DMS 273 treated with DMSO at 0.1 percent for 48 hours (cell line): ENCODE data around the gene COL5A1.

Experiments used
- DNase-seq: peaks from one replicate; lab custom pipeline; 2025; lab: John Stamatoyannopoulos, UW

Gene COL5A1

DNA sequence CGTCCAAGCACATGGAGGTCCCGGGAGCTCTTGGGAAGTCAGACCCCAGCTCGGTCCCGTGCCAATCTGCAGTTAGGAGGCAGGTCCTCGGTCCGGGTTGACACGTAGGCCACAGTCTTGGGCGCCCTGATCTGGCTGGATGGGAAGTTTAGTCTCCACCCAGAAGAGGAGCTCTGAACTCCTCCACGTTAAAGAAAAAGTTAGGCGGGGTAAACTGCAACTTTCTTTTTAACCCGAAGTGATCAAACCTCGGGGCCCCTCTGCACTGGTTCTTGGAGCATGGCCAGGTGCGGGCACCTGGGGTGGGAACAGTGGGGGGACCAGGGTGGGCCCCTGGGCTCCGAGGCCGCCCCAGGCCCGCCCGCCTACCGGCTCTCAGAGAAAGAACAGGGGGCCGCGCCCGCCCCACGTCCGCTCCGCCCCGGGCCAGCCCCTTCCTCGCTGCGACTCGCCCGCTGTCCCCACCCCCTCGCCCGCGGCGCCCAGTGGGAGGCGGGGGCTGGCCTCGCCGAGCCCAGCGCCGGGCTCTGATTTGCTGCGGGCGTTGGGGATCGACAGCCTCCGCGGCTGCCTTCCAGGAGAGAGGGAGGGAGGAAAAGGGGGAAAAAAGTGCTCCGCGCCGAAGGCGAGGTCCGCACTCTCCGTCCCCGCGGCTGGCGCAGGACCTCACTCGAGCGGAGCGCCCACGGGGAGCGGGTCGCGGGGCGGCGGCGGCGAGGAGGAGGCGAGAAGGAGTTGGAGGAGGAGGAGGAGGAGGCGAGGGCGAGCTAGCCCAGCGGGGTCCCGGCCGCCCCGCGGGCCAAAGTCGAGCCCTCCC, at the start of gene COL5A1:
COL5A1 (plus strand) TSS at position 631 of the 817 bp plus-strand sequence. CDS start 385 bp downstream, outside the sequence.
- peak; percentile 27 for DNase-seq

DNA sequence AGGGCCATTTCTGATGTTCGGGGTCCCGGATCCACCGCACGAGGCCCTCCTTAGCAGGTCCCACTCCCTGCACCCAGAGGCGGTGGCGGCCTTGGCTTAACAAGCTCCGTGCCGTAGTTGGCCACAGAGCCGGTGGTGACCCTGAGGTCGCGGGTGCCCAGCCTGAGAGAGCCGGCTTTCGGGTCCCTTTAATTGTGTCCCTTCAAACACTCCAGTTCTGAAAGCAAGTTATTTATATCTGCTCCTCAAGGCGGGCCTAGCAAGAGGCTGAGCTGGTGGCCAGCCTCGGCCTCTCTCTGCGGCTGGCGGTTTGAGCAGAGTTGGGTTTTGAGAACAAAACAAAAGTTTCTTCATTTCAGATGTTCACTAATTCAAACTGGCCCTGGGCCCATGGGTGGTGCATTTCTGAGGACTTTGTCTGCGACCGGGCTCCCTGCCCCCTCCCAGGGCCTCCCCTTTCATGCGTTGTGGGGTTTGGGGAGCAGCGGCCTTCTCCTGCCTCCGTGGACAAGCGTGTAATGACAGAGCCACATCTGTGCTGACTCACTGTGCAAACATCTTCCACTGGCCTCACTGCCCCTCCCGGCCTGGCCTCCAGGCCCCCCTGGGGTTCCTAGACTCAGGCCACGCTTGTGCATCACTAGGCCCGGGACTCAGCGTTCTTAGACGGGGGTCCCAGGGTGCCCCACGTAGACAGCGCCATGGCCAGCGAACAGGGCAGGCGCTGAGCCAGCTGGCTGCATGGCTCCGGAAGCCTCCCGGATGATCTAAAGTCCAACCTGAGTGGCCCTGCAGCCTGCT, 49.4 kb upstream of the COL5A1 start:
- no peak for DNase-seq

DNA sequence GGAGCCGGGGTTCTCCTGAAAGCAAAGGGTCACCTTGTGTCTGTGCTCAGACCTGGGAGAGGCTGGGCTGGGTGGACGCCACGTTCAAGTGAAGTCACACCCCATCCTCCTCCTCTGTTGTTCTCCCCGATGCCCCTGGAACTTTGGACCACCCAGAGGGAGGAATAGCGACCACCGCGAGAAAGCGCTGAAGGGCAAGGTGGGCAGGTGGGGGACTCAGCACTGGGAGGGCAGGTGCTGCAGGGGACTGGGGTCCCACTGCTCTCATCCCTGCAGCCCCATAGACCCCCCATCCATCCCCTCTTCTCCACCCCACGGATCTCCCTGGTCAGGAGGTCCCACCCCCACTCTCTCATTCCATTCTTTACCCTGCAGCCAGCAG, 48.8 kb upstream of the COL5A1 start:
- DNase-seq: no peak

DNA sequence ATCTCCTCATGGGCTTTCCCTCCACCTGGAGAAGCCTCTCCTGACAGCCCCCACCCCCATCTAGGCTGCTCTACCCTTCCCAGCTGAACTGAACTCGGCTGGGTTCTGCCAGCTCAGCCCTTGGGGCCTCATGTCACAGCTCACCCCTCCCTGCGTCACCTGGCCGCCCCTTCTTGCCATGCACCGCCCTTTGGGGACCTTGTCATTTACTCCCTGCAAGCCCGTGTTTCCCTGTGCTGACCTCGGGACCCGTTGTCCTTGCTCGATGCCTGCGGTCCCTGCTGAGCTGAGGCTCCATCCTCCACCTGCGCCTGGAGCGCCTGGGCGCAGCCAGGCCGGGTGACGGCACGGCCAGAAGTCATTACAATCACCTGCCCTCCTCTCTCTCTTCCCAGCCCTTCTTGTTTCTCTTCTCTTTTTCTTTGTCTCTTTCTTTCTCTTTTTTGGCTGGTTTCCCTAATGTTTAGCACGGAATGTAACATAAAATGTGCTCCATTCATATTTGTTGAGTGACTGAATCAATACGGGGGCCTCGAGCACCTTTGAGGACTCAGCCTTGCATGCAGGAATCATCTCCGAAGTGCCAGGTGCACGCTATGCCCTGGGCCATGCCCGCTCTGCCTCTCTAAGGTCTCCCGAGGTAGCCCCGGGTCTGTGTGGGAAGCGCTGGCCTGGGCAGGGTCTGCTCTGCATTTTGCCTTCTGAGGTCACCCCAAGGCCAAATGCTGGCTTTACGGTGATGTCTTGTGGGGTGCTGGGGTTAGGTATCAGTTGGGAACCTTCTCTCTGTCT, 48.1 kb upstream of the COL5A1 start:
- no peak for DNase-seq

DNA sequence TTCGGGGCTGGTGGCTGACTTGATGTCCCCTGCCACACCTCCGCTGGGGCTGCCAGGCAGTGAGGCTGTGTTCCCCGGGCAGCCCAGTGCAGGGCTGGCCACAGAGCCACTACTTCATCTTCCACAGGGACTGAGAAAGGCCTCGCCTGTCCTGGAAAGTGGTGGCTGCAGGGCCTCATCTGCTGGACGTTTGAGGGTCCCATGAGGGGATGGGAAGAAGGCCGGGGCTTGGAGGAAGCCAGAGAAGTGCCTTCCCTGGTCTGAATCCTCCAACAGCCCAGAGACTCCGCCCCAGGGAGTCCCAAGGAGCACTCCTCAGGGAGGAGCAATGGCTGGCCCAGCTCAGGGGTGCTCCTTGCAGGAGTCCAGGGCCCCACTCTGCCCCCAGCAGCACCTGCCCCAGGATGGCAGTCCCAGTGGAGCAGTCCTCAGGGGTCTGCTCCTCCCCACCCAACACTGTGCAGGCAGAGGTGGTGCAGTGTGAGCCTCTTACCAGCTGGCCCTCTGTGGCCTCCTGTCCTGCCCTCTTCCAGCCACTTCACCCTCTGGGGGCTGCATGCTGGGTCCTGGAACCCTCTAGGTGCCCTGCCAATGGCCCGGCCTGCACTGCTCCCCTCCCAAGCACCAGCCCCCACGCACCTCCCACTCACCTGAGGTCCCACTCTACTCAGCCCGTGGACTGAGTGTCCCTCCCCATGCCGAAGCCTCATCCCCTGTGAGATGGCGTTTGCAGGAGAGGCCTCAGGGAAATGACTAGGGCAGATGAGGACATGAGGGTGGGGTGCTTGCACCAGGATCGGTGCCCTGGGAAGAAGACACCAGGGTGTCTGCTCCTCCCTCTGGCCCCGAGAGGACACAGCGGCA, 47.3 kb upstream of the COL5A1 start:
- no peak for DNase-seq

DNA sequence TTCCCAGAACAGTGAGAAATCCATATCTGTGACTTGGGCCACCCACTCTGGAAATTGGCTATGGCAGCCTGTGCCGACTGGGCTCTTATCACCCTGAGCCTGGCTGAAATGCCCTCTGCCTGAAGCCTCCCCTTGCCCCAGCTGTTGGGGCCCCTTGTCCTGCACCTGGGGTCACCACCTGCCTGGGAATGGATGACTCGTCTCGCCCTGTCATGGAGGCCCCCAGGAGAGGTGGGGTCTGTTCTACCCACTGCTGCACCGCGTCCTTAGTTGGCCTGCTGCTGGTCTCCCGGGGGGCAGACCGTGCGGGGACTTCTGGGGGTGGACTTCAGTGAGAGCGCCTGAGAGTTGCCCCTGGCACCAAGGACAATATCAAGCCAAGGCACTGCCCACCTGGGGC, 46.6 kb upstream of the COL5A1 start:
- no peak for DNase-seq

DNA sequence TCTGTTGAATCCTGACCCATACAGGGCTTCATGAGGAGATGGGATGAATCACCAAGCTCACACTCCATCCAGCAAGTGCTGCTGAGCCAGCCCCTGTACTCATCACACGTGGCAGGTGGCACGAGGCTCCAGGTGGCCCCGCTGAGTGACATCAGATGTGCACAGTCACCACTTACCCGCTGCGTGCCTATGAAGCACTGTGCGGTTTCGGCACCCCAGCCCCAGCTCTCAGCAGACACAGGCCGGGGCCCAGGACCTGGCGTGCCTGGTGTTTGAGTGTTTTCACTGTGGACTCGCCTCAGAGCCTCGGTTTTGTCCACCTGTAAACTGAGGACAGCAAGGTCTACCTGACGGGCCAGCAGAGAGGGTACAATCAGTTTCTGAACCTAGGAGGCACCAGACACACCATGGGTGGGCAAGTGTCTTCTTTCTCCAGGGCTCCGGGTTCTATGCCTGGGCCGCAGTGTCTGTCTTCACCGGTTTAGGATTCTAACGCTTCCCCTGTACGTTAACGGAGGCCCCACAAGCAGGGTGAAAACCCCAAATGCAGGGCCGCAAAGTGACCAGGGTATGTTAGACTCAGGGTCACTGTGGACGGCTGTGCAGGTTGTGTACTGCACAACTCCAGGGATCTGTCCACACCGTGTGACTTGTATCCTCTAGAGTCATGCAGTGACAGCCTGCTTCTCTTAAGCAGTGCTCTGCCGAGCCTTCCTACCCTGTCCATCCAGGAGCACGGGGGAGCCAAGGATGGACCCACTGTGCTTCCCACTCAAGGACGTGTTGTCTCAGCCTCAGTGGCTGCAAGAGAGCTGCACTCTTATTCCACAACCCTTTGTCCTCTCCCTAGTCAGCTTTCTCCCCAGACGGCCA, 44.3 kb upstream of the COL5A1 start:
- no peak for DNase-seq

DNA sequence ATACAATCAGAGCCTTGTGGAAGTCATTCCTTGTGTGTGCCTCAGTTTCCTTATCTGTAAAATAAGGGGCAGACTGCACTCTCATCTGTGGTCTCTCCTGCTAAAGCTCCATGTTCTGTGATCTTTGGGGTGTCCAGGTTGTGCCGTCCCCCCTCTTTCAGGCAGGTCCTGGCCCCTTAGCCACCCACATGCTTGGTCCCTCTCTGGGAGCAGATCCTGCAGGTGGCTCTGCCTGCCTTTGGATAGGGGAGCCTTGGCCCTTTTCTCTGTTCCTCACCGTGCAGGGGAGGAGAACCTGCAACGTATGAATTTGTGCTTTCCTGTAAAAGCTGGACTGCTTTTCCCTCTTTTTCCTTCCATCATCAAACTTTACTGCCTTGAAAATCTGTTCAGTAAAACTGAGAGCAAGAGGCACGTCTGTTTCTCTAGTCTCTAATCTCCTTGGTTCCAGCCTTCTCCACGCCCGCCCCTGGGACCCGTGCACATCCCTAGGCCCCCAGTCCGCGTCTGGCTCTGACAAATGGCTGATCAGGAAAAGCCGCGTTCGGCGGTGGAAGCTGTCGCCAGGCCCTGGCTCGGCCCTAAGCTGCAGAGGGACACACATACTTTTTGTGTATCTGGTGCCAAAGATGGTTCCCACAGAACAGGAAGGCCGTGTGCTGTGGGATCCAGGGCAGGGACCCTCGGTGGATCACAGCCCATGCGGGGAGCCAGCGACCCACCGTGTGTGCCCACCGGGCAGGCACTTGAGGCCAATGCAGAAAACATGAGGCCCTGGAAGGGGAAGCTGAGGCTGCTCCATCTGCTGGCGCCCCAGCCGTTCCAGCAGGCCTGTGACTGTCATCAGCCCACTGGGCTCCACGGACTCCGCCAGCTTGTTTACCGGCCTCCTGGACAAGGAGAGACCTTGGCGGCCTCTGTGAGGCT, 43.4 kb upstream of the COL5A1 start:
- DNase-seq: no peak

DNA sequence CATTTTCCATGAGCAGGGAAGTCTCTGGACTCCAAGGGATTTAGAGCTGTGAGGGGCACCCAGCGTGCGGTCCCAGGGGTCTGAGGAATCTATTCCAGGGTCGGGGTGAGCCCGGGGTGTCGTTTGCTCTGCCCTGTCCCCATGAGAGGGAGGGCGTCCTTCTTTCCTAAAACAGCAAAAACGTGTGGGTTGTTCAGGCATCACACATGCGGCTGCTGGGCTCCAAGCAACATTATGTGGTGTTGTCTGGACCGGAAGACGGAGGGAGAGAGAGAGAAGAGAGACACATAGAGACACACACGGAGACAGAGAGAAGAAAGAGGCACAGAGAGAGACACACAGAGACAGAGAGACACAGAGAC, 42.7 kb upstream of the COL5A1 start:
- DNase-seq: no peak

DNA sequence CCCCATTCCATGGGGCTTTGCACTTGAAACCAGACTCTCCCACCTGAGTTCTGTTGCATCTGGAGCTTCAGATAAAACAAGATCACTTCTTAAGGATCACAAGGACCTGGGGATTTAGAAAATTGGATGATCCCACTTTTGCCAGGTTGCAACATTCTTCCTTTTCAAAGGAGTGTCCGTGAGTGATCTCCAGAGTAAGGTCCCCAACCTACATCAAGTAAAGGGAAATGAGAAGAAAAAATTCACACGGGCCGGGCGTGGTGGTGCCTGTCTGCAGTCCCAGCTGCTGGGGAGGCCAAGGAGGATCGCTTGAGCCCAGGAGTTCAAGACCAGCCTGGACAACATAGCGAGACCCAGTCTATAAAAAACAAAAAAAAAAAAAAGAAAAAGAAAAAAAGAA, 41.2 kb upstream of the COL5A1 start:
- DNase-seq: no peak

DNA sequence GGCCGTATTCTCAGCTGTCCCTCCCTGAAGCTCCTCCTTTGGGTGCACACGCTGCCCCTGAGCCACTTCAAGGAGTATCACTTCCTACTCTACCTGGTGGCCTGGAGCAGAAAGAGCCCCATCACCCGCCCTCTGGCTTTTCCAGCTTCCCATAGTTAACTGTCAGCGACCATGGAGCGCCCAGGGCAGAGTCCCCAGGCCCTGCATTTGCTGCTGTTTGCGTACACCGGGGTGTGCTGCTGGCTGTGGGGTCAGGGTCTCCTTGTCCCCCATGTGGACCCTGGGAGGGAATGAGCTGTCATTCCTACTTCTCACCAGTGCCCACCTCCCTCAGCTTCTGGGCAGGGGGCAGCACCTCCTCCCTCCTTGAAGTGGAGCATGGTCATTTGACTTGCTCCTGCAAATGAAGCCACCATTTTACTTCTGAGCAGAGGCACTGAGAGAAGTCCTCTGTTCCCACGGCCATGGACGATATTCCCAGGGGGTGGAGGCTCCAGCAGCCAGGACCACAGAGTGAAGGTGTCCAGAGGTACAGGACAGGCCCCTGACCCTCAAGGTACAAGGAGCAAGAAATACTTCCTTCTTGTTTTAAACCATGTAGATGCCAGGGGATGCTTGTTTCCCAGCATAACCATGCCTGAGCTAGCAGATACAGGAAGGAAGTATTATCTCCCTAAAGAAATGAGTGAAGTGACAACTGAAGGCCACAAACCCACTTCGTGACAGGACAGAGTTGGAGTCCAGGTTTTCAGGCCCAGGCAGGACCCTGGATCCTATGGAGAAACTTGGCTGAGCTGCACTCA, 40.6 kb upstream of the COL5A1 start:
- DNase-seq: no peak

DNA sequence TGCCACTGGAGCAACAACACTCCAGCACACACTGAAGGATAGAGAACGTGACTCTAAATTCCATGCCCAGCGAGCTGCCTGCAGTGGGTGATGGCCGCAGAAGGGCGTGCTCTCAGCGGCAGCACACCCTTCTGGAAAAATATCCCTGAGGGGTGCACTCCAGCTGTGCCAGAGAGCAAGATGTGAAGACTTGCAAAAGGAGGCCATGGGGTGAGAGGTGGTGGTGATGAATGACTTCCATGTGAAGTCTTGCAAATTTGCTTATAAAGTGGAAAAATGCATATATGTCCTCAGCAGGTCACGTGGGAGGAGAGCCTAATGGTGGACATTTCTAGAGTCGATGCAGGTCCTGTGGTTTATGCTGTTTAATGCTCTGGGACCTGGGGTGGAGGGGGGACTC, 39.8 kb upstream of the COL5A1 start:
- DNase-seq: no peak

DNA sequence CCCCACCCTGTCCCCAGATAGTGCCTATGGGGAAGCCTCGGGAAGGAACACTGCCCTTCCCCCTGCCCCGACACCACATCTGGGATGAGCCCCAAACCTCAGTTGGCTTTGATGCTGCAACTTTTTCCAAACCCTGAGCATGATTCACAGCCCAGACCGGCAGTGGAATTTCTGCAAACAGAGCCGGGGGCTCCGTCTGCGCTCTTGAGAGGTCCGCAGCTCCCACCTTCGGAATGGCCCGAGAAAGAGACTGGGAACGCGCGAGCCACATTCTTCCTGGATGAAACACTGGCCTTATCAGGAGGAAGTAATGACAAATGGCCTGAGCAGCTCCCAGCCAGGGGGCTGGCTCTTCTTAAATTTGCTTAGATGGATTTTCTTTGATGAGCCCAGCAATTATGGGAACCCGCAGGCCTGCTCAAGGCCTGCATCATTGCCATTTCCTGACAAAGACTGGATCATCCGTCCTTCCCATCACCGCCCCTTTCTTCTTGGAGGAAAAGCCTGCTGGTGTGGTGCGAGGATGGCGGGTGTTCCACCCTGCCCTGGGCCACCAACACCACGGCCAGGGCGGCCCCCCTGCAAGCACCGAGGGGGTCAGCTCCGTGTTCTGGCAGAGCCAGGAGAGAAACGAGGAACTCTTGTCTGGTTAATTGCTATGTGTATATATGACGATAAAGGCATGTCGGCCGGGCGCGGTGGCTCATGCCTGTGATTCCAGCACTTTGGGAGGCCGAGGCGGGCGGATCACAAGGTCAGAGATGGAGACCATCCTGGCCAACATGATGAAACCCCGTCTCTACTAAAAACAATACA, 38.8 kb upstream of the COL5A1 start:
- DNase-seq: no peak

DNA sequence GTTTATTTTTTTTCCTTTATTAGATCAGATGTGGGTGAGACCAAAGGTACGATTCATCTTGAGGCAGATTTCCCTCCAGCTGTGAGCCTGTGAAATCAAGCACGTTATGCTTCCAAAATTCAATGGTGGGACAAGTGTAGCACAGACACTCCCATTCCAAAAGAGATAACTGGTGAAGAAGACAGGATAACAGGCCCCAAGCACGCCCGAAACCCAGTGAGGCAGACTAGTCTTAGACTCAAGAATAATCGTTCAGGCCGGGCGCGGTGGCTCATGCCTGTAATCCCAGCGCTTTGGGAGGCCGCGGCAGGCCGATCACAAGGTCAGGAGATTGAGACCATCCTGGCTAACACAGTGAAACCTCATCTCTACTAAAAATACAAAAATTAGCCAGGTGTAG, 36.8 kb upstream of the COL5A1 start:
- no peak for DNase-seq

DNA sequence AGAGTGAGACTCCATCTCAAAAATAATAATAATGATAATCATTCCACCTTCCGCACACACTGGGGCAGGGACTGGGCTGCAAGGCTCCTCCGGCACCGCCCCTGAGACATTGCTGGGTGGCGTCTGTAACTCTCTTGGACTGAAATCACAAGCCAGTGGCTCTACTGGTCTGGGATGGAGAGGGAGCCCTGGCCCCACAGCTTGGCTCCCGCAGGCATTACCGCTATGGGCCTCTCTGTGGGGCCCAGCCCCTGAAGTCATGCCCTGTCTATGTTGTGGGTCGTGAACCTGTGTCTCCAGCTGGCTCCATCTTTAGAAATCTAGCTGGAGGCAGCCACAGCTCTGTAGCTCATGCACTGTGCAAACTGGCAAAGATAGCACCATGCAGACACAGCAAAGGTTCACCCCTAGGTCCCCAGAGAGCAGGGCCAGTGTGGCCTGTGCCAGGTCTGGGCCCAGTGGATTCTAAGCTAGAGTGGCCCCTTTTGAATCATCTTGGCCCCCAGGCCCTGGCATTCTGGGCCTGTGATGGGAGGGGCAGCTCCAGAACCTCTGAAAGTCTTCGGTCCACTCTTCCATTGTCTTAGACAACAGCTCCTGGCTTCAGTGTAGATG, 36.1 kb upstream of the COL5A1 start:
- DNase-seq: no peak

DNA sequence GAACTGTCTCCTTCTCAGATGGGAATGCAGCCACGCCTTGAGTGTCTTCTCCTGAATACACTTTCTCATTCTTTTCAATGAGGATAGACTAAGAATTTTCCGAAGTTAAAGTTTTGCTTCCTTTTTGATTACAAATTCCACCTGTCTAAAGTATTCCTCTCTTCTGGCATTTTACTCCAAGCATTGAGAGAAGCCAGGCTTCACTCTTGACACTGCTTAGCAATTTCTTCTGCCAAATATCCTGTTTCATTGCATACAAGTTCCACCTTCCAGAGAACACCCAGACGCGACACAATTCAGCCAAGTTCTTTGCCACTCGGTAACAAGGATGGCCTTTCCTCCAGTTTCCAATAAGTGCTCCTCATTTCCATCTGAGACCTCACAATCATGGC, 35.6 kb upstream of the COL5A1 start:
- DNase-seq: no peak

DNA sequence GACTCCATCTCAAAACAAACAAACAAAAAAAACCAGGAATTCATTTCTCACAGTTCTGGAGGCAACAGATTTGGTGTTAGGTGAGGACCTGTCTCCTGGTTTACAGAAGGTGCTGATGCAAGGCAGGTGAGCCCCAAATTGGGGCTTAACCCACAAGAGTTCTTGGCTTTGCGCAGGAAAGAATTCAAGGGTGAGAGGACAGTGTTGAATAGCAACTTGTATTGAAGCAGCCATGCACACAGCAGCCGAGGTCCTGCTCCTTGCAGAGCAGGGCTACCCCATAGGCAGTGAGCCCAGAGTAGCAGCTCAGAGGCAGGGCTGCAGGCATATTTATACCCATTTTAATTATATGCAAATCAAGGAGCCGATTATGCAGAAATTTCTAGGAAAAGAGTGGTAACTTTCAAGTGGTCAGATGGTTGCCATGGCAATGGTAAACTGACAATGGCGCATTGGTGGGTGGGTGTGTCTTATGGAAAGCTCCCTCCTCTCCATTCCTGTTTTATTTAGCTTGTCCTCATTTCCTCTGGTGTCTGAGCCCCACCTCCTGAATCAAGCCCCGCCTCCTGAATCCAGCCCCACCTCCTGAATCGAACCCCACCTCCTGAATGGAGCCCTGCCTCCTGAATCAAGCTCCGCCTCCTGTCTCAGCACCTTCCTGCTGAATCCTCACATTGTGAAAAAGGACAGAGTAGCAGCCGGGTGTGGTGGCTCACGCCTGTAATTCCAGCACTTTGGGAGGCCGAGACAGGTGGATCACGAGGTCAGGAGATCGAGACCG, 34.5 kb upstream of the COL5A1 start:
- no peak for DNase-seq
